Measurements from ENCODE around the gene PDZD8. TPM values are rescaled to one million over a fixed set of nuclear protein-coding genes. Genes with fewer than 3 reads are reported as not detected.
"Not testable (repeated sequence)": the region's sequence is repeated elsewhere in the genome, so short reads cannot be mapped to it uniquely, and the experiment has no call there.

Gene PDZD8
- total RNA-seq, 1 donor from 2014 or later: 51.9 TPM

DNA sequence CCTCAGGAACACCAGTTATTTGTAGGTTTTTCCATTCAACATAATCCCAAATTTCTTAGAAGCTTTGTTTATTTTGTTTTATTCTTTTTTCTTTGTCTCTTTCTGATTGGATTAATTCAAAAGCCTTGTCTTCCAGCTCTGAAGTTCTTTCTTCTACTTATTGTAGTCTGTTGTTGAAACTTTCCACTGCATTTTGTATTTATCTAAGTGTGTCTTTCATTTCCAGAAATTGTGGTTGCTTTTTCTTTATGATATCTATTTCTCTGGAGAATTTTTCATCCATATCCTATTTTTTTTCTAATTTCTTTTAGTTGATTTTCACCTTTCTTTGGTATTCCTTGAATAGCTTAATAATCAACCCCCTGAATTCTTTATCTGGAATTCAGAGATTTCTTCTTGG lies 75.8 kb downstream of the PDZD8 start:
- DNase-seq (ENCODE audit: low read depth): no peak

GRCh38 chr10:117298219-117298618 lies 77.0 kb downstream of the PDZD8 start:
- DNase-seq (ENCODE audit: low read depth): no peak

DNA sequence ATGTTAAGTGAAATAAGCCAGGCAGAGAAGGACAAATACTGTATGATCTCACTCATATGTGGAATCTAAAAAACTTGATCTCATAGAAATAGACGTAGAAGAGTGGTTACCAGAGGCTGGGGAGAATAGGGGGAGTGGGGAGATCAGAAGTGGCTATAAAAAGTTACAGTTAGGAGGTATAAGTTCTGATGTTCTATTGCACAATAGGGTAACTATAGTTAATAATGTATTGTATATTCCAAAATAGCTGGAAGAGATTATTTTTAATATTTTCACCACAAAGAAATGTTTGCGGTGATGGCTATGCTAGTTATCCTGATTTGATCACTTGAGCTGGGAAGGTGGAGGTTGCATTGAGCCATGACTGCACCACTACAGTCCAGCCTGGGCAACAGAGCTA lies 80.5 kb downstream of the PDZD8 start:
- DNase-seq (ENCODE audit: low read depth): no peak

DNA sequence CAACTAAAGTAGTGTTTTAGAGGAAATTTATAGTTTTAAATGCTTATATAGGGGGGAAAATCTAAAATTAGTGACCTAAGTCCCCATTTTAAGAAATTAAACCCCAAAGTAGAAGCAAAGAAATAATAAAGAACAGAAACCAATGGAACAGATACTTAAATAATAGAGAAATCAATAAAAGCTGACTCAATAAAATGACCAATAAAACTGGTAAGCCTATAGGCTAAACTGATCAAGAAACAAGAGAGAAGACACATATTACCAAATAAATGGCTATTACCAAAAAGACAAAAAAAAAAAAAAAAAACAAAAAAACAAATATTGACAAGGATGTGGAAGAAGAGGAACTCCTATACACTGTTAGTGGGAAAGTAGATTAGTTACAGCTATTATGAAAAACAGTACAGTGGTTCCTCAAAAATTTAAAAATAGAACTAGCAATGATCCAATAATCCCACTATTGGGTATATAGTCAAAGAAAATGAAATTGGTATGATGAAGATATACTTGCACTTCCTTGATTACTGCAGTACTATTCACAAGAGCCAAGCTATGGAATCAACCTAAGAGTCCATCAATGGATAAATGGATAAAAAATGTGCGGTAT lies 81.1 kb downstream of the PDZD8 start:
- DNase-seq (ENCODE audit: low read depth): no peak

DNA sequence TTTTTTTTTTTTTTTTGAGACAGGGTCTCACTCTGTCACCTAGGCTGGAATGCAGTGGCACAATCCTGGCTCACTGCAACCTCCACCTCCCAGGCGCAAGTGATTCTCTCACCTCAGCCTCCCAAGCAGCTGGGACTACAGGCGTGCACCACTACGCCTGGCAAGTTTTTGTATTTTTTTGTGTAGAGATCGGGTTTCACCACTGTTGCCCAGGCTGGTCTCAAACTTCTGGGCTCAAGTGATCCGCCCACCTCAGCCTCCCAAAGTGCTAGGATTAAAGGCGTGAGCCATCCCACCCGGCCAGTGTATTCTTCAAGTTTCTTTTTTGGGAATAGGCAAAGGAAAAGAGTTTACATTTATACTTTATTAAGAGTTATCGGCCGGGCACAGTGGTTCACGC lies 84.4 kb downstream of the PDZD8 start:
- DNase-seq (ENCODE audit: low read depth): not testable (repeated sequence)

DNA sequence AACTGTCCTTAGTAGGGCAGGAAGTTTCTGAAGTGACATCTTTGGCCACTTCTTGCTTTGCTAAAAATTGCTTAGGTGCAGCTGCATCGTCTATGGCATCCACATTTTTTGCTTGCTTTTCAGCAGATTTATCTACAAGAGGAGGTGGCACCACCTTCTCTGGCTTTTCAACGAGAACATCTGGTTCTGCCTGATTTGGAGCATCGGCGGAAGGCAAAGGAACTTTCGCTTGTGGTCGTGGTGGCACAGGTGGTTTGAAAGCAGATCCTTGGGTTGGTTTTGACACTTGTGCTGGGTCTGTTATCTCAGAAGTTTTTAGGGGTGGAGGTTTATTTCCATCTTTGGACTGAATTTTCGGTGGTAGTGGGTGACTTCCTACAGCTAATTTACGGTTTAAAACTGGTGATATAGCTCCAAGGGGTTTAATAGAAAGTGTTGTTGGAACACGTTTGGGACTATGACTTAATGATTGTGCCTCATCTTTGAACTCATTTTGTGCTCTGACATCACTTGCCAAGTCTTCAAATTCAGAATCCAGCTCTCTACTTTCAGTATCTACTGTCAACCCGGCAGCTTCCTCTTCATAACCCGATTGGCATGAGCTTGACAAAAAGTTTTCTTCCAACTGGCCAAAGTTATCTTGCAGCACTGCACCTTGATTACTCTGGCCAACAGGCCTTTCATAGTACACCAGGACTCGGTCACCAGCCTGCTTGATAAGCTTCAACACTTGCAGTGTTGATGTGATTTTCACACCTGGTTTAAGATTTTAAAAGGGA lies 90.3 kb downstream of the PDZD8 start:
- DNase-seq (ENCODE audit: low read depth): no peak

- no peak for DNase-seq (ENCODE audit: low read depth)
These were observed 97.6 kb downstream of the PDZD8 start for GRCh38 chr10:117277675-117278074.

DNA sequence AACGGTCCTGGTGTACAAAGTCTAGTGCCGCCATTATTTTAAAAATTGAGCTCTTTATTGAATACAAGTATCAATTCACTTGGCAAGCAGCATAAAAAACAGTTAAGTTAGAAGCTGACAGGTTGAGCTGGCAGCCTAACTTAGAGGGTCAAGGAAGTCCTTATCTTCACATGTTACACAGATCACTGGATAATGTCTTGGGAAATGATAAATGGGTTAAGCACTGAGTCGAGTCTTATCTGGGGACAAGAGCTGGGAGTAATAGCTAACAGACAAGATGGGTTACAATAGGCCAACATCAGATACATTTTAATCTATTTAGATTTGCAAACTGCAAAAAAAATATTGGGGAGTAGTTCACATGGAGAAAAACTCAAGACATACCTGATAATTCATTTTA lies 100.1 kb downstream of the PDZD8 start:
- no peak for DNase-seq (ENCODE audit: low read depth)

DNA sequence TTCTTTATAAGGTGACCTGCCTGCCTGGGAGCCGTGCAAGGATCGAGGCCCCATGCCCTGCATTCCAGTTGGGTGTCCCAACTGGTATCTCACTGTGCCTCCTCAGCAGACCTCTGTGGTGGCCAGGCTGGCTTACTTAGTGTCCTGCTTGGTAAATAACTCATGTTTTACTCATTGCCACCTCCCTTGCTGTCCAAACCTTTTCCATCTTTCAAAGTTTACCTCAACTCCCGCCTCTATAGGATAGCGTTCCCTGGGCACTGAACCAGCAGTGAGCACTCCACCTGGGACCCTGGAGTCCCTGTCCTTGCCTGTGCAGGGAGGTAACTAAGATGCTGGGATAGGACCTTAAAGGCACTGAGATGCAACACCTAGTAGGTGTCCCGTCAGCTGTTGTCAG lies 100.7 kb downstream of the PDZD8 start:
- DNase-seq (ENCODE audit: low read depth): no peak

DNA sequence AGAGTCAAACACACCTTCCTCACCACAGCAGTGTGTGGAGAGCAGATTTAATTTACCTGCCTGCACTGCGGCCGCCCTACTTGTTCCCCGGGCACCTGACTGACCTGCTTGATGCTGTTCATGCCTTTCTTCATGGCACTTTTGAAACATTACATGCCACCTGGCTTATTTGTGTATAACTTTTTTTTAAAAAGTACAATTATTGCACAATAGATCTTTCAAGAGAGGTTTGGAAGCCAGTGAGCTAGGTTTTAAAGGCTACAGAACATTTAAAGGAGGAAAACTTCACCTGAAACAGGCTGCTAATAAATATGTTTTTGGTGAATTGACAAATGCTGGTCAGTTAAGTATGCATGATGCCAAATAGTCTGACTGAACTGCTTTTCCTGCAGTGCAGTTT lies 101.3 kb downstream of the PDZD8 start:
- no peak for DNase-seq (ENCODE audit: low read depth)

DNA sequence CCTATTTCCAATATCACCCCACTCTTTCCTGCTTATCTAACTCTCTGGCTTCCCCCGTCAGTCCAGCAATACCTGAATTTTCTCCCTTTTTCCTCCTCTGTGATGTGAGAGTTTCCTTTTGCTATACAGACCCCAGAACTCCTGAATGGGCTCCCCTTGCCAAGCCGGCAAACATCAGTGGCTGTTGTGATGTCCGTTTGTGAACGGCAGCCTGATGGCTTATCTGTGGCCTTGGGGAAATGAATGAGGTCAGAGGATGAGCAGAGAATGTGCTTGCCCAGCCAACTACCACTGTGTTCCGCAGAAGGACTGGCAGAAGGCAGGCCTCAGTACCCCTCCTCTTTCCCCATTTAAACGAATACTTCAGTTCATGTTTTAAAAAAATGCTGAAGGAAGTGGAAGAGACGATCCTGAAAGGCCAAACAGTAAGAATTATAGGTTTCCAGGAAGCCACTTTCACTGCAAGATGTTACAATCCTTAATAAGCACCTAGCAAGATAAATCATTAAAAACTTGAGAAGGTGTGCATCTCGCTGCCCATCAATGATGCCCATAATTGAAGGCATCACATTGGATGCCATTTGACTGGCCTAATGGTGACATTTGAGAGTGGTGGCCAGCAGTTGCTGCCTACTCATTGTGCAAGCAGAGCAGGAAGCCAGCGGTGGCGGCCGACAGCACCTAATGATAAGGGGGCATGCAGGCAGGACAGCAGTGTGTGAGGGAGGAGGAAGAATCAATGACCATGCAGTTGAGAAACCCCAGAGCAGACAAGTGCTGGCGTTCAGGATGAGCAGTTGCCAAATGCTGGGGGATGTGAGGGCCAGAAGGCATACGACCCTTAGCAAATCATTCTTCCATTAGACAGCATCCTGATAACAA lies 102.8 kb downstream of the PDZD8 start:
- no peak for DNase-seq (ENCODE audit: low read depth)

- DNase-seq (ENCODE audit: low read depth): peak; percentile 21
These were observed 103.8 kb downstream of the PDZD8 start for GRCh38 chr10:117271427-117271826.

DNA sequence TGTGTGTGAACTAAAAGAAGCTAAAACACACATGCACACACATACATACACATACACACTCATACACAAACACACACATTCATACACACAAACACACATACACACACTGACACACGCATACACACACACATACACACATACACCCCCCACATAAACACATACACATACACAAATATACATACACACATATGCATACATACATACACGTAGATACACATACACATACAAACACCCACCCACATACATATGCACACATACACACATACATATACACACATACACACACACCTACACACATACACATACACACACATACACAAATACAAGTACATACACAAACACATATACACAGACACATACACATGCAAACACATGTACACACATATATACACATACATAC lies 106.3 kb downstream of the PDZD8 start:
- no peak for DNase-seq (ENCODE audit: low read depth)

- no peak for DNase-seq (ENCODE audit: low read depth)
These were observed 107.0 kb downstream of the PDZD8 start for GRCh38 chr10:117268258-117268657.

DNA sequence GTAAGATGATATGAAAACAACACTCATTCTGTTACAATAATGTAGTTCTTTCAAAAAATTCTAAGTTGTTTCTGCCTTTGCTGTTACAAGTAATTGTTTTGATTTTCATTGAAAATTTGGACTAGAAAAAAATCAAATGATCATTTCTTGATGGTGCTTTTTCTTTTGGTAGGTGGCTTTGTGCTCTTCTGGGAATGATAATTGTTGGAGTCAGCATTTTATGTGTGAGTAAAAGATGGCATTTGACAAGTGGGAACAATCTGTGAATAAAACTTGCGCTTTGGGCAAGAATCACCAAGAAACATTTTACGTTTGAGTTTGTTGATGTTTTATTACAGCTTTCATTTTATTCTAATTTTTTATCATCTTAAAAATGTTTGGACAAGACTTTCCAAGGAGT lies 108.4 kb downstream of the PDZD8 start:
- no peak for DNase-seq (ENCODE audit: low read depth)

GRCh38 chr10:117266400-117266799 lies 108.8 kb downstream of the PDZD8 start:
- no peak for DNase-seq (ENCODE audit: low read depth)

GRCh38 chr10:117264782-117265181 lies 110.5 kb downstream of the PDZD8 start:
- no peak for DNase-seq (ENCODE audit: low read depth)

DNA sequence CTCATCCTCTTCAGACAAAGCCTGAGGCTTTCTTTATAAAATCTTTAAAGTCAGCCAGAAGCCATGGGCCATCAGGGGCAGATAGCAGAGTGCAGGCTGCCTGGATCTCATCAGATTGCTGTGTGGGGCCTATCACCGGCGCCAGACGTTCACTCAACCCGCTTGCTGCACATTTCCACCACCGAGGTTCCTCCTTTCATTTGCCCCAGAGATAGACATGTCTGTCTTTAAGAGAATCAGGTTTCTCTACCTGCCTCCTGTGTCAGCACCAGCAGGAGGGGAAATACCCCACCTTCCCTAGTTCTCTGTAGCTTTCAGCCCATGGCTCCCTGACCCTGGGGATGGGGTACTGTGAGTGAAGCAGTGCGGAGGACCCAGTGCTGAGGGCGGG lies 112.3 kb downstream of the PDZD8 start:
- DNase-seq (ENCODE audit: low read depth): no peak

DNA sequence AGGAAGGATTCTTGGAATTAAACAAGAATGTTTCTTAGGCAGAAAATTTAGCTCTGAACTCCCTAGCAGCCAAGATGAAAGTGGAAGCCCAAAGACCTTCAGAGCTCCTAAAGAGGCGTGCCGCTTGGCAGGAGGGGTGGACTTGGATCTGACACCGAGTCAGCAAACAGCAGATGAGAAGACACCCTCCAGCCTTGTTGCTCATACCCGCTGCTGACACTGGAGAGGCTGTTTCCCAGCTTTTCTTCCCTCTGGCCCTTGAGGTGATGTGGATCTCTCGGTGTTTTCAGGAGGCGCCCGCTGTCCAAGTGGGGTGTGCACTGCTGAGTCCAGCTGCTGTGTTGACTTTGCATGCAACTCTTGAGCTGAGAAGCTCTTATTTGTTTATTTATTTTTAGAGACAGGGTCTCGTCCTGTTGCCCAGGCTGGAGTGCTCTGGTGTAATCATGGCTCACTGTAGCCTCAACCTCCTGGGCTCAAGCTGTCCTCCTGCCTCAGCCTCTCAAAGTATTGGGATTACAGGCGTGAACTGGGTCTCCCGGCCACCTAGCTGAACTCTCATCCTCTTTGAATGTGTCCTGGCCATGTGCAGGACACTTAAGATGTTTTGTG lies 112.8 kb downstream of the PDZD8 start:
- DNase-seq (ENCODE audit: low read depth): no peak

DNA sequence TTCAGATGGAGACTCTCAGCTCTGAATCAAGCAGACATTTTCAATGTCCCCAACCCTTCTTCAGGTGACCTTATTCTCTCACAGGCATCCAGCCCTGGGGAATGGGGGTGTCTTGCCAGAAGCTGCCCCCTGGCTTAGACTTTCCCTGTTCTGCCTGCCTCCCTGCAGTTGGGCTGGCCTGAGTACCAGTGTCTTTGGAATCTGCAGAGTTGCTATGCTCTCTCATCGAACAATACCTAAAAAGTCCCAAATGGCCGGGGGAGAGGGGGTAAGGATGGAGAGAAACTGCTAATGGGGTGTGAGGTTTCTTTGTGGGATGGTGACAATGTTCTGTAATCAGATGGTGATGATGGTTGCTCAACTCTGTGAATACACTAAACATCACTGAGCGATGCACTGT lies 113.7 kb downstream of the PDZD8 start:
- DNase-seq (ENCODE audit: low read depth): no peak

DNA sequence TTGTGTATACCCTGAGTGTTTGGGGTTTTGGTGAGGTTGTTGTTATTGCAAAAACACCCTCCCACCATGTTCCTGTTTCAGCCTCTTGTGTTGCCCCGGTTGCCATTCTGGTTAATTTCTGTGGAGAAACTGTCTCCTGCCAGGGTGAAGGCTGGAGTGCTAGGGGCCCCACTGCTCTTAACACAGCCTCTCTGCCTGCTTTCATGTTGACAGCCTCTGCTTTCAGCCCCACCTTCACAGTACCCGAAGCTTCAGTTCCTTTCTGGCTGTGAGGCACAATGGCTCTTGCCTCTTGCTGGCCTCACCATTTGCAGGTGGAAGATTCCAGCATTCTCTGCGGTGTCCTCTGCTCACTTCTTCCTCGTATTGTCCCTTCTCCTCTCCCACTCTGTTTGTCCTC lies 115.2 kb downstream of the PDZD8 start:
- no peak for DNase-seq (ENCODE audit: low read depth)

DNA sequence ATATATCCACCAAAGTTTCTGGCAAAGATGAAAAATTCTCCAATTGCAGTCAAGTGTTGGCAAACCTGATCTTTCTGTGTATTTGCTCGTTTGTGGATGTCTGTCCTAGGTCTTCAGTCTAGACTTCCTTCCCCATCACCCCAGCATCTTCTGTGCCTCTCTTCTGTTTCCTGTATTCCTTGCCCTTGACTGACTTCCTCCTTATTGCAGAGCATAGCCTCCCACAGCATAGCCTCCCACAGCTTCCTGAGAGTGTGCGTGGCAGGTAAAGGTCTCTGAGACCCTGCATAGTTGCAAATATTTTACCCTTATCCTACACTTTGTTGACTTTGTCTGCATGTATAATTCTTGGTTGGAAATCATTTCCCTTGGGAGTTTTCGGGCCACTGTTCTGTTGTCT lies 116.0 kb downstream of the PDZD8 start:
- no peak for DNase-seq (ENCODE audit: low read depth)
